ENCODE data around the gene RPS24.
A peak's percentile ranks its signal among the peaks of the same experiment; 100 is the strongest.

RPS24 gene

DNA sequence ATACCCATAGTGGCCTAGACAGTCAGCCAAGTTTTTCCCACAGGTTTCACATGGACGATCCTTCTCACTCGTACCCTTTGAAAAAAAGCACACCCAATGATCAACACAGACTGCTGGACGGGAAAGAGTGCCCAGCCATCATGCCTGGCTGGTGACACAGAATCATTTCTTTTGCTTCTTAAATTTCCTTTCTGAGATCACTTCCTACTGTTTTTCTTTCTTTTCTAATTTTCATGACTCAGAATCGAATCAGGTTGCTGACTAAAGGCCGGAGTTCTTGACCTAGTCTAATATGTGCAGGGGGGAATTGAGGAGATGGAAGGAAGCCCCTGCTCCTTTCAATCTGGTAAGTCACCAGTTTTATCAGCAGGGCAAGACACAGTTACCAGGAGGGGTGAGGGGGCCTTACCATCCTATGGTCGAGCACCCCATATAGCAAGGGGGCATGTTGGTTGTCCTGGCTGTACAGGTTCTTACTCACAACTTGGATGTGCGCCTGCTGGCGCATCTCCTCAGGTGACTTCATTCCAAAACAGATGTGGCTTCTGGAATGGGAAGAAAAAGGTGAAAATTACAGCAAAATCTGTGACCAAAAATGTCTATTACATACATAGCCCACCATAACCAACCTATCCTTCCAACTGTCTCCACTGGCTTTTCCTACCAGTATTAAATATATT lies 7.8 kb upstream of the RPS24 start:
- Histone ChIP-seq H3K27ac (ENCODE audit: low read depth, low read length) (peak overlapping the region; percentile 89), H3K27me3 (ENCODE audit: insufficient read depth, low read length) (no peaks in the 10 kb centered on the region), H3K36me3 (ENCODE audit: insufficient read depth, low read length) (peaks cover 36% of the 10 kb centered on the region), H3K4me1 (ENCODE audit: control insufficient read depth, insufficient read depth, low read length, unreplicated experiment) (peaks cover 31% of the 10 kb centered on the region), H3K79me2 (ENCODE audit: control insufficient read depth, insufficient read depth, low read length, unreplicated experiment) (peaks cover 31% of the 10 kb centered on the region), H3K4me3 (ENCODE audit: low read depth, low read length) (peak overlapping the region; percentile 43), H2AFZ (ENCODE audit: low read length, unreplicated experiment) (no peak overlapping the region)

DNA sequence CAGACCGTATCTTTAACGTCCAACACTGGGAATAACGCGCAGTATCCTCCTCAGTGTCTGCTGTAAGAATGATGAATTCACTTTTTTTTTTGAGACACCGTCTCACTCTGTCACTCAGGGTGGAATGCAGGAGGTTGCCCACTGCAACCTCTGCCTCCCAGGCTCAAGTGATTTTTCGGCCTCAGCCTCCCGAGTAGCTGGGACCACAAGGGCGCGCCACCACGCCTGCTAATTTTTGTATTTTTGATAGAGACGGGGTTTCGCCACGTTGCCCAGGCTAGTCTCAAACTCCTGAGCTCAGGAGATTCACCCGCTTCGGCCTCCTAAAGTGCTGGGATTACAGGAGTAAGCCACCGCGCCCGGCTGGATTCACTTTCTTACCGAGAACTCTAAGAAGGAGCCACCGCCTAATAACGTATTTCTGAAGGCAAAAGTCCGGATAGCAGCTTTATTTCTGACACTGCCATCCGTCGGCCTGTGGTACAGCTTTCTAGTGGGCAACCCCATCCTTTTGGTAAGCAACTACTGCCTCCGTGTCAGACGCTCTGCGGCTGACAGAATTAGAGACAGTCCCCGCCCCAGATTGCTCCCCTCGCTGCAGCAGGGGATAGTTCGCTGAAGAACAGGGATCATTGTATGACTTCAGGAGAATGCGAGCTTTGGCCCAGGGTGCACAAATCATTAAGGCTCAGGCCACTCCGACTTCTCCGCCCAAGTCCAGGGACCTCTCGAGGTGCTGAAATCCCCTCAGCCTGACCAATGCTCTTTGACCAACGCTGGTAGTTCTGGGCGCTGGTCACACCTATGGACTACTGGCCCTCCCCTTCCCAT lies 5.0 kb upstream of the RPS24 start:
- H2AFZ ChIP-seq (ENCODE audit: low read length, unreplicated experiment) = peak overlapping the region; percentile 80
- H3K79me2 ChIP-seq (ENCODE audit: control insufficient read depth, insufficient read depth, low read length, unreplicated experiment) = peaks cover 31% of the 10 kb centered on the region
- H3K4me3 ChIP-seq (ENCODE audit: low read depth, low read length) = peak overlapping the region; percentile 100
- no peaks in the 10 kb centered on the region for H3K27me3 ChIP-seq (ENCODE audit: insufficient read depth, low read length)
- H3K36me3 ChIP-seq (ENCODE audit: insufficient read depth, low read length) = peaks cover 15% of the 10 kb centered on the region; the same call in 1 of the 2 replicates
- H3K4me1 ChIP-seq (ENCODE audit: control insufficient read depth, insufficient read depth, low read length, unreplicated experiment) = peaks cover 31% of the 10 kb centered on the region
- peak overlapping the region; percentile 64 for H3K27ac ChIP-seq (ENCODE audit: low read depth, low read length)

DNA sequence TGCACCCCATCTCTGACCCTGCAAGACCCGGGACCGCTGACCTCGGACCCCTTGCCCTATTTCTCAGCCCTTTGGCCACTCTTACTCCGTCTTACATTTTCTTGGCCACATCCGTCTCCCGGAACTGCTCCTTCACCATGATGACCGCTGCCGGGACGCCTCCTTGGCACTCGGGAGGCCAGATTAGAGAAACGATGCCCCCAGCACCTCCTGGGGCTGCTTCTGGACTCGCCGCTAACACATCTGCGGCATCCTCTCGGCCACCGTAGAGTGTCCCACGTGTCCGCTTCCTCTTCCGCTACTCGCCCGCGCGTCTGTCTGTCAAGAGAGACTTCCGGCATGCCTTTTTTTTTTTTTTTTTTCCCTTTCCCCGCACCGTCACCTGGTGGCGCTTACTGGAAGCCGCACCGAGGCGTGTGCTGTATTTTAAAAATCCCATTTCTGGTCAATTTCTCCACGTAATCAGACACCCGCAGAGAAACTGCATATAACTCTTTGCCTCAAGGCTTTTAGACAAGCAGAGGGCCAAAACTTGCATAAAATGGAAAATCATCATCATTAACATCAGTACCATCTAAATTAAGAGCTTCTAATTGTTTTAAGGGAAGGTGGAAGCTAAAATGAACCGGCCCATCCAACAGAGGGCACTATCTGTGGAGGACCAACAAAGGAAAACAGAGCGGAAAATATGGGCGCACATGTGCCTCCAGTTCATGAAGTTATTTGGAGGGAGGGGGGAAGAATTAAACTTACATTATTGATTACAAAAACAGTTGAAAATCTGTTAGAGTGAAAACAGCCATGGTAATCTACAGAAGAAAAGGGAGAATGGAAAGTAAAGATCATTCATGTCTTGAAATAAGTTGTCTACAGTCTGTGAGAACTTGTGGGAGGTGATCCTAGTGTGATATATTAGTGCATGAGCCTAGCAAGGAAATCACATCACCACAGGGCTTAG lies 4.1 kb upstream of the RPS24 start, which contains the start of gene POLR3A:
POLR3A (minus strand) TSS at position 247 of the 958 bp plus-strand sequence; CDS start at position 139, 108 bp downstream.
- H3K27ac ChIP-seq (ENCODE audit: low read depth, low read length) = peak within 1 kb of the TSS; percentile 64
- H3K79me2 ChIP-seq (ENCODE audit: control insufficient read depth, insufficient read depth, low read length, unreplicated experiment) = peaks cover 40% of the 10 kb centered on the region
- peak within 1 kb of the TSS; percentile 100 for H3K4me3 ChIP-seq (ENCODE audit: low read depth, low read length)
- H3K36me3 ChIP-seq (ENCODE audit: insufficient read depth, low read length) = peaks cover 14% of the 10 kb centered on the region; the same call in 1 of the 2 replicates
- H3K4me1 ChIP-seq (ENCODE audit: control insufficient read depth, insufficient read depth, low read length, unreplicated experiment) = peaks cover 31% of the 10 kb centered on the region
- H3K27me3 ChIP-seq (ENCODE audit: insufficient read depth, low read length) = no peaks in the 10 kb centered on the region
- peak within 1 kb of the TSS; percentile 99 for H2AFZ ChIP-seq (ENCODE audit: low read length, unreplicated experiment)

DNA sequence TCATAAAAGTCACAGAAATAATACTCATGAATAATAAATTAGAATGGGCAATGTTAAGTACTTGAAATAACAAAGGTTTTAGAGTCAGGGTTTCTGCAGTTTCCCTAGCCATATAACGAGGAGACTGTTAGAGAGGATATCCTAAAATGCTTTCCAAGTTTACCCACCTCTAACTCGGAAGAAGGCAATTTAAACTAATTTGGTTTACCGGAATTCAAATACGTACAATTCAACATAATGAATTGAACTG lies 351 bp upstream of the RPS24 start:
- Histone ChIP-seq H3K79me2 (ENCODE audit: control insufficient read depth, insufficient read depth, low read length, unreplicated experiment) (peaks cover 56% of the 10 kb centered on the region), H3K27ac (ENCODE audit: low read depth, low read length) (peak overlapping the region; percentile 23; the same call in 1 of the 2 replicates), H3K4me1 (ENCODE audit: control insufficient read depth, insufficient read depth, low read length, unreplicated experiment) (peaks cover 35% of the 10 kb centered on the region), H3K4me3 (ENCODE audit: low read depth, low read length) (peak overlapping the region; percentile 99), H2AFZ (ENCODE audit: low read length, unreplicated experiment) (peak overlapping the region; percentile 80), H3K27me3 (ENCODE audit: insufficient read depth, low read length) (no peaks in the 10 kb centered on the region), H3K36me3 (ENCODE audit: insufficient read depth, low read length) (peaks cover 38% of the 10 kb centered on the region)

DNA sequence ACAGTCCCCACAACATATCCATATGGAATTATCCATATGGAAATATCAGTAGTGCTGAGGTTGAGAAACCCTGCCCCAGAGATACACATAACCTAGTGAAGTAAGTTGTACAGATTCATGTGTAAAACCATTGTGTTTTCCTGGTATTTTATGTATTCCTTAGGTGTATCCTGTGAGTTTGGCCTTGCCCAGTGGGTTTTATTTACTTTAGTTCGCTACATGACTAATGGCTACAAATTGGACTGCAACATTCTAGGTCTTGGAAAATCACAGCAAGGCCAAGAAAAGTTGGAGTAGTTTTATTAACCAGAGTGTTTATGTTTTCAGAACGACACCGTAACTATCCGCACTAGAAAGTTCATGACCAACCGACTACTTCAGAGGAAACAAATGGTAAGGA lies 1.4 kb downstream of the RPS24 start:
- Histone ChIP-seq H3K27me3 (ENCODE audit: insufficient read depth, low read length) (no peaks in the 10 kb centered on the region), H2AFZ (ENCODE audit: low read length, unreplicated experiment) (no peak overlapping the region), H3K27ac (ENCODE audit: low read depth, low read length) (0 out of 2 replicates have a peak overlapping the region, but pooled peaks have one; percentile 32), H3K4me1 (ENCODE audit: control insufficient read depth, insufficient read depth, low read length, unreplicated experiment) (peaks cover 36% of the 10 kb centered on the region), H3K36me3 (ENCODE audit: insufficient read depth, low read length) (peaks cover 51% of the 10 kb centered on the region), H3K4me3 (ENCODE audit: low read depth, low read length) (peak overlapping the region; percentile 99), H3K79me2 (ENCODE audit: control insufficient read depth, insufficient read depth, low read length, unreplicated experiment) (peaks cover 62% of the 10 kb centered on the region)

DNA sequence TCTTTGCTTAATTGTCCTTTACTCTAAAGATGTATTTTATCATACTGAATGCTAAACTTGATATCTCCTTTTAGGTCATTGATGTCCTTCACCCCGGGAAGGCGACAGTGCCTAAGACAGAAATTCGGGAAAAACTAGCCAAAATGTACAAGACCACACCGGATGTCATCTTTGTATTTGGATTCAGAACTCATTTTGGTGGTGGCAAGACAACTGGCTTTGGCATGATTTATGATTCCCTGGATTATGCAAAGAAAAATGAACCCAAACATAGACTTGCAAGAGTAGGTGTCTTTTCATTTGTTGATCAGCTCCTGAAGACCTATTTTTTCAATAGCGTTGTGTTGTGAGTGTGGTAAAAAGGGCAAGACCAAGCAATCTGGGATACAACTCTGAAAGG lies 1.8 kb downstream of the RPS24 start:
- no peak overlapping the region for H2AFZ ChIP-seq (ENCODE audit: low read length, unreplicated experiment)
- H3K27me3 ChIP-seq (ENCODE audit: insufficient read depth, low read length) = no peaks in the 10 kb centered on the region
- peaks cover 55% of the 10 kb centered on the region for H3K36me3 ChIP-seq (ENCODE audit: insufficient read depth, low read length)
- peaks cover 36% of the 10 kb centered on the region for H3K4me1 ChIP-seq (ENCODE audit: control insufficient read depth, insufficient read depth, low read length, unreplicated experiment)
- no peak overlapping the region for H3K27ac ChIP-seq (ENCODE audit: low read depth, low read length)
- H3K4me3 ChIP-seq (ENCODE audit: low read depth, low read length) = peak overlapping the region; percentile 99
- peaks cover 65% of the 10 kb centered on the region for H3K79me2 ChIP-seq (ENCODE audit: control insufficient read depth, insufficient read depth, low read length, unreplicated experiment)

DNA sequence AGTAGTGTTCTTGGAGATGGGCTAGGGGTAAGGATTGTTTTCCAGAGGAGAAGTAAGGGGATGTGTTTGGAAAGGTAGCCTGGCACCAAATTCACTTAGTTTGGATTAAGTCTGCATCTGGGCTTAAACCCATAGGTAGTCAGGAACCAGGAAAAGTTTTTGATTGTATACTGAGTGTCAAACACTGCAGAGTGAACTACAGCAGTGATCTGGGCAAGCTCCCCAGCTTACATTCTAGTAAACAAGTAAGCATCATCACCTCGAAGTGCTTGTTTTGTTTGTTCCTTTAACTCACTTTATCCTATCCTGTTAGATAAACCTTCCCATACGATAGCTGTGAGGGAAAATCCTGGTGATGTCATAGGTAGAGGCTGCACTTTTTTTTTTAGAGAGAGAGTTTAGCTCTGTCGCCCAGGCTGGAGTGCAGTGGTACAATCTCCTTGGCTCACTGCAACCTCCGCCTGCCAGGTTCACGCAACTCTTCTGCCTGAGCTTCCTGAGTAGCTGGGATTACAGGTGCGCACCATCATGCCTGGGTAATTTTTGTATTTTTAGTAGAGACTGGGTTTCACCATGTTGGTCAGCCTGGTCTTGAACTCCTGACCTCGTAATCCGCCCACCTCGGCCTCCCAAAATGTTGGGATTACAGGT lies 2.4 kb downstream of the RPS24 start:
- H3K27me3 ChIP-seq (ENCODE audit: insufficient read depth, low read length) = no peaks in the 10 kb centered on the region
- H3K4me3 ChIP-seq (ENCODE audit: low read depth, low read length) = peak overlapping the region; percentile 99
- no peak overlapping the region for H2AFZ ChIP-seq (ENCODE audit: low read length, unreplicated experiment)
- H3K4me1 ChIP-seq (ENCODE audit: control insufficient read depth, insufficient read depth, low read length, unreplicated experiment) = peaks cover 36% of the 10 kb centered on the region
- H3K36me3 ChIP-seq (ENCODE audit: insufficient read depth, low read length) = peaks cover 62% of the 10 kb centered on the region
- H3K79me2 ChIP-seq (ENCODE audit: control insufficient read depth, insufficient read depth, low read length, unreplicated experiment) = peaks cover 71% of the 10 kb centered on the region
- no peak overlapping the region for H3K27ac ChIP-seq (ENCODE audit: low read depth, low read length)

DNA sequence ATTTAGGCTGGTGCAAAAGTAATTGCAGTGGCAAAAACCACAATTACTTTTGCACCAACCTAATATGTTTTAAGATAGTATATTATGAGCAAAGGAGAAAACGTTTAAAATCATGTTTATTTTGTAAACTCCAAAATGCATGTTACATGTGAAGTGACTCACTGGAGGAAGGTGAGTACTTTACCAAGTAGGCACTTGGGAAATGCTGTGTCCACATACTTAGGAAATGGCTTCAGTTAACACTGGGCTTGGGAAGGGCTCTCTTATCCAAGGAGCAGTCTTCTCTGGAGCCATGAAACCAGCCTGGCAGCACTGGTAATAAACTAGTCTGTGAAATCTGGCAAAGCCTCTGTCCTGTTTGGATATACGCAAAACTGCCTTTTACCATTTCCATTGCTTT lies 4.4 kb downstream of the RPS24 start:
- 0 out of 2 replicates have a peak overlapping the region, but pooled peaks have one; percentile 15 for H3K4me3 ChIP-seq (ENCODE audit: low read depth, low read length)
- peaks cover 36% of the 10 kb centered on the region for H3K4me1 ChIP-seq (ENCODE audit: control insufficient read depth, insufficient read depth, low read length, unreplicated experiment)
- H3K27ac ChIP-seq (ENCODE audit: low read depth, low read length) = no peak overlapping the region
- H2AFZ ChIP-seq (ENCODE audit: low read length, unreplicated experiment) = no peak overlapping the region
- H3K79me2 ChIP-seq (ENCODE audit: control insufficient read depth, insufficient read depth, low read length, unreplicated experiment) = peaks cover 71% of the 10 kb centered on the region
- peaks cover 67% of the 10 kb centered on the region for H3K36me3 ChIP-seq (ENCODE audit: insufficient read depth, low read length)
- no peaks in the 10 kb centered on the region for H3K27me3 ChIP-seq (ENCODE audit: insufficient read depth, low read length)

DNA sequence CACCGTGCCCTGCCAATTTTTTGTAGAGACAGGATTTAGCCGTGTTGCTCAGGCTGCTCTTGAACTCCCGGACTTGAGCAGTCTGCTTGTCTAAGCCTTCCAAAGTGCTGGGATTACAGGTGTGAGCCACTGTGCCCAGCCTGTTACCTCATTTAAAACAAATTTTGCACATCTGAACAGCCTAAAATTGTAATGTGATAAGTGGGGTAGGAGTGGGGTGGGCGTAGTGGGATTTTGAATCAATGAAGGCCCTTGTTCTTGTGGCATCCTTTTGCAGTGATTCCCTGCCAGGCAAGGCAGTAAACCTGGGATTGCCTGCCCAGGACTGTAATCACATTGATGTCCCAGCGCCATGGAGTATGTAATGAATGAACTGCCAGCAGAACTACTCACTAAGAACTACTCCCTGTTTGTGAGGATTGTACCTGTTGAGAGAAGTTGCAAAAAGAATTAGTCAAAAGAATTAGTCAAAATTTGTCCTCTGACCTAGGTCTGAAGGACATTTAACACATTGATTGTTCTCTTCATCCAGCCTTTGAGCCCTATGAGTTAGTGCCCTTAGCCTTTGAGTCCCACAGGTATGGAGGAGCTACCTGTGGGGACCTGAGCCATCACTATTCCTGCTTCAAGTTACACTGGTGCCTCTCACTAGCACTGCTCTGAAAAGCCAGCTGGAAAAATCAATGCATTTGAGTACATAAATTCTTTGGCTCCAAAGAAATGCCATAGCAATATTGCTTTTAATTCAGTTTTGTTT lies 5.3 kb downstream of the RPS24 start:
- H3K27ac ChIP-seq (ENCODE audit: low read depth, low read length) = no peak overlapping the region
- H3K4me3 ChIP-seq (ENCODE audit: low read depth, low read length) = no peak overlapping the region
- H3K36me3 ChIP-seq (ENCODE audit: insufficient read depth, low read length) = peaks cover 67% of the 10 kb centered on the region
- no peak overlapping the region for H2AFZ ChIP-seq (ENCODE audit: low read length, unreplicated experiment)
- H3K79me2 ChIP-seq (ENCODE audit: control insufficient read depth, insufficient read depth, low read length, unreplicated experiment) = peaks cover 68% of the 10 kb centered on the region
- no peaks in the 10 kb centered on the region for H3K27me3 ChIP-seq (ENCODE audit: insufficient read depth, low read length)
- peaks cover 44% of the 10 kb centered on the region for H3K4me1 ChIP-seq (ENCODE audit: control insufficient read depth, insufficient read depth, low read length, unreplicated experiment)

All from ACC112 (cell line).